ENCODE measurements around the gene DYRK1B. TPM values are rescaled to one million over a fixed set of nuclear protein-coding genes. Genes with fewer than 3 reads are reported as not detected.
A peak's percentile ranks its signal among the peaks of the same experiment; 100 is the strongest.

DYRK1B gene
- total RNA-seq, 1 experiment from 2014 or later = 21.5 TPM

DNA sequence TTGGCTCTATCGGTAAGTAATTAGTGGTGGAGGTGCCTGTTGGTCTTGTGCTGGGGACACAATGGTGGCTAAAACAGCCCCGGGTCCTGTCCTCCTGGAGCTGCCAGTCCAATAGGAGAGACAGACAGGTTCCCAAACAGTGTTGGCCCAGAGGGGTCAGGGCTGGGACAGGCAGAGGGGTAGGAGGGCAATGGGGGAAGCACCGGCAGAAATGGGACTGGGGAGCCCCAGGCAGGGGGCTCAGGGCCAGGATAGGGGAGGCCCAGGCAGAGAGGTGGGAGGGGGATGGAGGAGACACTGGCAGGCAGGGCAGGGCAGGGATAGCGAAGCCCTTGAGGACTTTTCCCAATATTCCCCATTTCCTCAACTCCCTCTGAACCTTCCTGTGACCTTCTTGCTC, 14.4 kb upstream of the DYRK1B start:
- intact Hi-C loops (cut with micrococcal nuclease; ENCODE audit: unreplicated experiment) = no loop called here
- no peak overlapping the region for H3K4me3 Mint-ChIP-seq (ENCODE audit: low read depth, unreplicated experiment)
- BruUV-seq (replicated peaks) = no TSS peak
- H3K4me1 Mint-ChIP-seq (ENCODE audit: low read depth, unreplicated experiment) = peaks cover 30% of the 10 kb centered on the region
- H3K36me3 Mint-ChIP-seq (ENCODE audit: insufficient read depth, unreplicated experiment) = peaks cover 32% of the 10 kb centered on the region
- TF ChIP-seq, protein P1, sequence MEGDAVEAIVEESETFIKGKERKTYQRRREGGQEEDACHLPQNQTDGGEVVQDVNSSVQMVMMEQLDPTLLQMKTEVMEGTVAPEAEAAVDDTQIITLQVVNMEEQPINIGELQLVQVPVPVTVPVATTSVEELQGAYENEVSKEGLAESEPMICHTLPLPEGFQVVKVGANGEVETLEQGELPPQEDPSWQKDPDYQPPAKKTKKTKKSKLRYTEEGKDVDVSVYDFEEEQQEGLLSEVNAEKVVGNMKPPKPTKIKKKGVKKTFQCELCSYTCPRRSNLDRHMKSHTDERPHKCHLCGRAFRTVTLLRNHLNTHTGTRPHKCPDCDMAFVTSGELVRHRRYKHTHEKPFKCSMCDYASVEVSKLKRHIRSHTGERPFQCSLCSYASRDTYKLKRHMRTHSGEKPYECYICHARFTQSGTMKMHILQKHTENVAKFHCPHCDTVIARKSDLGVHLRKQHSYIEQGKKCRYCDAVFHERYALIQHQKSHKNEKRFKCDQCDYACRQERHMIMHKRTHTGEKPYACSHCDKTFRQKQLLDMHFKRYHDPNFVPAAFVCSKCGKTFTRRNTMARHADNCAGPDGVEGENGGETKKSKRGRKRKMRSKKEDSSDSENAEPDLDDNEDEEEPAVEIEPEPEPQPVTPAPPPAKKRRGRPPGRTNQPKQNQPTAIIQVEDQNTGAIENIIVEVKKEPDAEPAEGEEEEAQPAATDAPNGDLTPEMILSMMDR (IDR thresholded peaks at IDR 0.05; ENCODE audit: unreplicated experiment) = no peak
- no peak for DNase-seq
- no peaks in the 10 kb centered on the region for H3K9me3 Mint-ChIP-seq (ENCODE audit: low read depth, unreplicated experiment)
- CTCF ChIA-PET = no interaction called here
- no peaks in the 10 kb centered on the region for H3K27me3 Mint-ChIP-seq (ENCODE audit: unreplicated experiment)
- no peak overlapping the region for H3K27ac Mint-ChIP-seq (ENCODE audit: unreplicated experiment)

DNA sequence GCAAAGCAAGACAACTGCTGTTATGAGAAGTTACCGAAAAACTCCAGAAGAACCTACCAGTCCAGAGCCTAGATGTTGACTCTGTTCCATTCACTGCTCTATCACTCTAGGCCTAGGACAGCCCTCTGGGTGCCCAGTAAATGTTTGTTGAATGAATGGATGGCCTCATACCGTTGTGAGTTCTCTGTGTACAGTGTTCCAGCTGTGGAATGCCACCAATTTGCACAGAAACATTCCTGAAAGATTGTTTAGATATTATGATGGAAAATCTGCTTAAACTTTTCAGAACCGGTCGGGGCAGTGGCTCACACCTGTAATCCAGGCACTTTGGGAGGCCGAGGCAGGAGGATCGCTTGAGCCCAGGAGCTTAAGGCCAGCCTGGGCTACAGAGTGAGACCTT, 13.6 kb upstream of the DYRK1B start:
- BruUV-seq (replicated peaks) = no TSS peak
- no peak overlapping the region for H3K27ac Mint-ChIP-seq (ENCODE audit: unreplicated experiment)
- no peak for DNase-seq
- CTCF ChIA-PET = interaction anchor here (0.6 to 3.8 kb wide), 2 partner anchors 123 to 332 kb away, joined by 3 to 34 read pairs; partner anchors contain the start of gene PSMC4
- H3K4me3 Mint-ChIP-seq (ENCODE audit: low read depth, unreplicated experiment) = no peak overlapping the region
- H3K9me3 Mint-ChIP-seq (ENCODE audit: low read depth, unreplicated experiment) = no peaks in the 10 kb centered on the region
- intact Hi-C loops (cut with micrococcal nuclease; ENCODE audit: unreplicated experiment) = no loop called here
- TF ChIP-seq, protein P1 (IDR thresholded peaks at IDR 0.05; ENCODE audit: unreplicated experiment) = no peak
- H3K4me1 Mint-ChIP-seq (ENCODE audit: low read depth, unreplicated experiment) = peaks cover 39% of the 10 kb centered on the region
- no peaks in the 10 kb centered on the region for H3K27me3 Mint-ChIP-seq (ENCODE audit: unreplicated experiment)
- H3K36me3 Mint-ChIP-seq (ENCODE audit: insufficient read depth, unreplicated experiment) = peaks cover 40% of the 10 kb centered on the region

DNA sequence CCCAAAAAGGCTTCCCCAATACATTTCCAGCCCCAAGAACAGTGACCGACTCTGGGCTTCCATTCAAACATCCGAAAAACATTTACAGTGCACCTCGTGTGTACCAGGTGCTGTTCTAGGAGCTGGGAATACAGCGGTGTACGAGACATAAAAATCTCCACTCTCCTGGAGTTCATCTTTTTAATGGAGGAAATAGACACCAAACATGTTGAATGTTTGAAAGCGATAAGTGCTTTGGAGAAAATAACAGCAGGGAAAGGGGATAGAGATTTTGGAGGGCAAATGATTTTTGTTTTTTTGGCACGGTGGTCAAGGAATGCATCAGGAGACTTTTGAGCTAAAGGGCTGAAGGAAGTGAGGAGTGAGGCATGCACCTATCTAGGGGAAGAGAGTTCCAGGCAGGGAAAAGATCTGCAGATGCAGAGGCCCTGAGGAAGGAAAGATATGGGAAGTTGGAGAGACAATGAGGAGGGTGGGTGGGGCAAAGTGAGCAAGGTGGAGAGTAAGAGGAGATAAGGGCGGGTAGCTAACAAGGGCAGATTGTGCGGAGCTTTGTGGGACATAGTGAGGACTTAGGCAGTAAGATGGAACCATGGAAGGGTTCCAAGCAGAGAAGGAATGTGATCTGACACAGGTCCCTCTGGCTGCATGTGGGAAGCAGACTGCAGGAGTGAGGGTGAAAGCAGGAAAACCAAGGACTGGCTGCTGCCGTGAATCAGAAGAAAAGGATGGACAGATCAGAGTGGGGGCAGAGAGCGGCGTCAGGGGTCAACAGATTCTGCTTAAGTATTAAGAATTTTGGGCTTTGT, 12.9 kb upstream of the DYRK1B start:
- intact Hi-C loops (cut with micrococcal nuclease; ENCODE audit: unreplicated experiment) = no loop called here
- no peaks in the 10 kb centered on the region for H3K9me3 Mint-ChIP-seq (ENCODE audit: low read depth, unreplicated experiment)
- TF ChIP-seq, protein P1 (IDR thresholded peaks at IDR 0.05; ENCODE audit: unreplicated experiment) = no peak
- peak overlapping the region; percentile 85 for H3K27ac Mint-ChIP-seq (ENCODE audit: unreplicated experiment)
- peaks cover 45% of the 10 kb centered on the region for H3K36me3 Mint-ChIP-seq (ENCODE audit: insufficient read depth, unreplicated experiment)
- DNase-seq = no peak
- CTCF ChIA-PET = interaction anchor here (1.3 to 3.8 kb wide), 3 partner anchors 13 to 123 kb away, joined by 3 to 34 read pairs (median 8); partner anchors contain the start of genes DYRK1B and PSMC4
- H3K27me3 Mint-ChIP-seq (ENCODE audit: unreplicated experiment) = no peaks in the 10 kb centered on the region
- peak overlapping the region; percentile 82 for H3K4me3 Mint-ChIP-seq (ENCODE audit: low read depth, unreplicated experiment)
- no TSS peak for BruUV-seq (replicated peaks)
- peaks cover 44% of the 10 kb centered on the region for H3K4me1 Mint-ChIP-seq (ENCODE audit: low read depth, unreplicated experiment)

DNA sequence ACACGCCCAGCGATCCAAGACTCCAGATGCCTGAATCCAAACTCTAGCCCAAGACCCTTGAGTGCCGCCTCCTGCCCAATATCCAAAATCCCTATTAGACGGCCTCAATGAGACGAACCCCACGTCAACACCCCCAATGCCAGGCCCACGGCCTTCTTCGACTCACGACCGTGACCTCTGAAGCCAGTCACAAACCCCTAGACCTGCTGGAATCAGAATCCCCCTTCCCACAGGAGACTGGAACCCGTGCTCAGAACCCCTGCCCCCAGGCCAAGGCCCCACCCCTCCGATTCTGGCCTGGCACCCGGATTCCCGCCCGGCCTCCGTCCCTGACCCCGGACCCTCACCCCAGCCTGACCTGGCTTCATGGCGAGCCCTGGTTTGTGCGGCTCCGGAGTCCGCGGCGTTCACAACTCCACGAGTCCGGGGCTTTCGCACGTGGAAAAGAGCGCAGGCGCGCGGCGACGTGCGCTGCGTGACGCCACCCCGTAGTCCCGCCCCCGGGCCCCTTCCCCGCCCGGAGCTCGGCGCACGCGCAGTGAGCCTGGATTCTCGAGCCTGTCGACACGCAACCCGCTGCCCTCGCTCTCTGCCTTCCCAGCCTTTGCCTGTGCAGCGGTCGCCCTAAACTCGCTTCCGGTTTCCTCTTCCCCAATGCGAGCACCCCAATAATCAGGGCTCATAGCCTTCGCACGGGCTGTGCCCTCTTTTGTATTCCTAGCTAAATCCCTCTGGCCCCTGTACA, 12.1 kb upstream of the DYRK1B start, which contains the start of gene FBL:
TSS of gene FBL (minus strand) at position 447 of the 745 bp plus-strand sequence. CDS start at position 368, 79 bp downstream.
- H3K27ac Mint-ChIP-seq (ENCODE audit: unreplicated experiment) = peak within 1 kb of the TSS; percentile 85
- peaks cover 45% of the 10 kb centered on the region for H3K36me3 Mint-ChIP-seq (ENCODE audit: insufficient read depth, unreplicated experiment)
- no peaks in the 10 kb centered on the region for H3K9me3 Mint-ChIP-seq (ENCODE audit: low read depth, unreplicated experiment)
- no peaks in the 10 kb centered on the region for H3K27me3 Mint-ChIP-seq (ENCODE audit: unreplicated experiment)
- no TSS peak for BruUV-seq (replicated peaks)
- intact Hi-C loops (cut with micrococcal nuclease; ENCODE audit: unreplicated experiment) = loop anchor here (2.0 kb wide), 1 partner anchor 125 kb away; the partner anchor contains the start of gene PSMC4
- TF ChIP-seq, protein P1 (IDR thresholded peaks at IDR 0.05; ENCODE audit: unreplicated experiment) = no peak
- H3K4me3 Mint-ChIP-seq (ENCODE audit: low read depth, unreplicated experiment) = peak within 1 kb of the TSS; percentile 82
- peaks cover 44% of the 10 kb centered on the region for H3K4me1 Mint-ChIP-seq (ENCODE audit: low read depth, unreplicated experiment)
- CTCF ChIA-PET = interaction anchor here (0.7 to 3.8 kb wide), 5 partner anchors 12 to 758 kb away, joined by 3 to 34 read pairs (median 3); partner anchors contain the start of genes DYRK1B and PSMC4
- peak; percentile 98 for DNase-seq

All from Calu3 (cell line).